ENCODE results near the gene ITGAX. TPM values are rescaled to one million over a fixed set of nuclear protein-coding genes. Genes with fewer than 3 reads are reported as not detected.

ITGAX gene
- polyA plus RNA-seq, 1 of the 3 experiments (the other 2 are of a cell fraction), result 0.66 TPM

- Histone ChIP-seq H3K4me3 (ENCODE audit: low read depth in 2 of 2, low read length in 1 of 2) (no peak overlapping the region), H3K9me3 (no peaks in the 10 kb centered on the region), H3K27ac (ENCODE audit: low read depth in 2 of 2, low read length in 1 of 2) (no peak overlapping the region), H2AFZ (ENCODE audit: low read depth) (no peak overlapping the region), H3F3A (replicated peaks; ENCODE audit: insufficient read depth) (no peaks in the 10 kb centered on the region), H3K27me3 (ENCODE audit: insufficient read depth) (peaks cover 13% of the 10 kb centered on the region), H3K9me2 (no peaks in the 10 kb centered on the region), H3K4me2 (no peak overlapping the region), H4K20me1 (ENCODE audit: insufficient read depth) (no peaks in the 10 kb centered on the region), H3K79me2 (ENCODE audit: insufficient read depth) (no peaks in the 10 kb centered on the region), H3K4me1 (ENCODE audit: control insufficient read depth in 1 of 2, insufficient read depth in 2 of 2, low read depth in 1 of 2, low read length in 1 of 2) (no peaks in the 10 kb centered on the region; a peak in 1 of 4 replicates), H3K36me3 (replicated peaks in 1 of 2; ENCODE audit: control insufficient read depth in 1 of 2, insufficient read depth in 2 of 2, low read length in 1 of 2) (no peaks in the 10 kb centered on the region), H3K9ac (no peak overlapping the region)
- no peak for DNase-seq
- WGBS (ENCODE audit: low lambda C conversion rate), result 43% methylated on average over 4 of the region's 5 CpGs
- TF ChIP-seq RFX5 (IDR thresholded peaks at IDR 0.05; ENCODE audit: low read length) (no peak), FOXJ3 (CRISPR knock-in tag; IDR thresholded peaks at IDR 0.05) (no peak), NFIC (IDR thresholded peaks at IDR 0.05; ENCODE audit: borderline replicate concordance) (no peak), TEAD4 (IDR thresholded peaks at IDR 0.05; ENCODE audit: borderline replicate concordance, insufficient read depth) (no peak), REST (IDR thresholded peaks at IDR 0.05; ENCODE audit: low read depth, low read length) (no peak), RAD21 (IDR thresholded peaks at IDR 0.05; ENCODE audit: low read length) (no peak), CHD2 (IDR thresholded peaks at IDR 0.05; ENCODE audit: low read length, partially characterized antibody) (no peak), ELF1 (IDR thresholded peaks at IDR 0.05) (no peak), TCF12 (IDR thresholded peaks at IDR 0.05) (no peak), ZBTB33 (IDR thresholded peaks at IDR 0.05; ENCODE audit: borderline replicate concordance, low read depth) (no peak), RCOR1 (IDR thresholded peaks at IDR 0.05; ENCODE audit: low read length) (no peak), GATA2 (CRISPR knock-in tag; IDR thresholded peaks at IDR 0.05) (no peak), TAF1 (IDR thresholded peaks at IDR 0.05; ENCODE audit: borderline replicate concordance, low read depth, low read length) (no peak), USF1 (IDR thresholded peaks at IDR 0.05; ENCODE audit: borderline replicate concordance, low read depth) (no peak), NRF1 (IDR thresholded peaks at IDR 0.05; ENCODE audit: low read depth, low read length) (no peak), FOXM1 (IDR thresholded peaks at IDR 0.05; ENCODE audit: low read depth) (no peak)
- ChIA-PET CTCF (interaction anchor here (0.5 to 3.0 kb wide), 4 partner anchors 9 to 476 kb away, joined by 3 to 13 read pairs (median 4); no protein-coding TSS in a partner anchor), POLR2A (interaction anchor here (0.6 kb wide), 2 partner anchors 12 to 1031 kb away, joined by 3 read pairs; no protein-coding TSS in a partner anchor)
These were observed 75.5 kb downstream of the ITGAX start for GRCh38 chr16:31430380-31431052.

Other genes with a start within 250 kb of the ITGAX start
- 57.9 and 73.2 TPM in 2 replicates for gene BCKDK, start 246.8 kb upstream of the ITGAX start, polyA plus RNA-seq (2012; rRNA removed)
- 51.8 and 52.0 TPM in 2 replicates for gene KAT8, start 237.5 kb upstream of the ITGAX start, polyA plus RNA-seq (2012; rRNA removed)
- 0.05 and 0.07 TPM in 2 replicates for gene PRSS8, start 219.4 kb upstream of the ITGAX start, polyA plus RNA-seq (2012; rRNA removed)
- gene PRSS36, start 205.1 kb upstream of the ITGAX start, polyA plus RNA-seq (2012; rRNA removed), result 0.36 and 0.49 TPM in 2 replicates
- 298 and 429 TPM in 2 replicates for gene FUS, start 175.0 kb upstream of the ITGAX start, polyA plus RNA-seq (2012; rRNA removed)
- gene PYCARD, start 152.4 kb upstream of the ITGAX start, polyA plus RNA-seq (2012; rRNA removed), result 0.28 and 0.42 TPM in 2 replicates
- gene TRIM72, start 141.1 kb upstream of the ITGAX start, polyA plus RNA-seq (2012; rRNA removed), result under 0.01 TPM in 1 of 2 replicates, not detected in the other
- not detected in 2 replicates for gene PYDC1, start 138.0 kb upstream of the ITGAX start, polyA plus RNA-seq (2012; rRNA removed)
- under 0.01 and 0.02 TPM in 2 replicates for gene ITGAM, start 95.2 kb upstream of the ITGAX start, polyA plus RNA-seq (2012; rRNA removed)
- not detected in 2 replicates for gene ITGAD, start 38.2 kb downstream of the ITGAX start, polyA plus RNA-seq (2012; rRNA removed)
- not detected in 2 replicates for gene COX6A2, start 73.2 kb downstream of the ITGAX start, polyA plus RNA-seq (2012; rRNA removed)
- gene ZNF843, start 87.6 kb downstream of the ITGAX start, polyA plus RNA-seq (2012; rRNA removed), result 0.45 and 0.61 TPM in 2 replicates
- 7.0 and 8.9 TPM in 2 replicates for gene ARMC5, start 104.3 kb downstream of the ITGAX start, polyA plus RNA-seq (2012; rRNA removed)
- 29.7 and 30.4 TPM in 2 replicates for gene TGFB1I1, start 117.0 kb downstream of the ITGAX start, polyA plus RNA-seq (2012; rRNA removed)
- gene SLC5A2, start 127.9 kb downstream of the ITGAX start, polyA plus RNA-seq (2012; rRNA removed), result 0.31 and 0.58 TPM in 2 replicates
- gene RUSF1, start 153.2 kb downstream of the ITGAX start, polyA plus RNA-seq (2012; rRNA removed), result 36.5 and 46.8 TPM in 2 replicates
- not detected in 2 replicates for gene AHSP, start 172.7 kb downstream of the ITGAX start, polyA plus RNA-seq (2012; rRNA removed)

All from SK-N-SH (cell line).